Measurements from ENCODE around the gene SPNS1. TPM values are rescaled to one million over a fixed set of nuclear protein-coding genes. Genes with fewer than 3 reads are reported as not detected.
A peak's percentile ranks its signal among the peaks of the same experiment; 100 is the strongest.
"Not testable (repeated sequence)": the region's sequence is repeated elsewhere in the genome, so short reads cannot be mapped to it uniquely, and the experiment has no call there.

Gene SPNS1
- polyA plus RNA-seq, 3 donors, result 36.0 to 52.5 (median 50.9) TPM

DNA sequence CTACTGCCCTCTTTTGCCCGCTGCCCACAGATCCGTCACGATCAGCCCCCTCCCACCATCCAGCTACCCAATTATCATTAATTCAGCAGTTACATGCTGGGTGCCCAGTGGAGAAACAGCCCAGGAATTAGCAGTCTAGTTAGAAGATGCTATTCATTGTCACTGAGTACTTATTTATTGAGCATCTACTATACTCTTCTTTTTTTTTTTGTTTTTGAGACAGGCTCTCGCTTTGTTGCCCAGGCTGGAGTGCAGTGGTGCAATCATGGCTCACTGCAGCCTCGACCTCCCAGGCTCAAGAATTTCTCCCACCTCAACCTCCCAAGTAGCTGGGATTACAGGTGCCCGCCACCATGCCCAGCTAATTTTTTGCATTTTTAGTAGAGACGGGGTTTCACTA is 34.8 kb upstream of the SPNS1 start:
- DNase-seq (ENCODE audit: extremely low read depth in 1 of 11, low read depth in 9 of 11, low spot score in 4 of 11), result not testable (repeated sequence)

DNA sequence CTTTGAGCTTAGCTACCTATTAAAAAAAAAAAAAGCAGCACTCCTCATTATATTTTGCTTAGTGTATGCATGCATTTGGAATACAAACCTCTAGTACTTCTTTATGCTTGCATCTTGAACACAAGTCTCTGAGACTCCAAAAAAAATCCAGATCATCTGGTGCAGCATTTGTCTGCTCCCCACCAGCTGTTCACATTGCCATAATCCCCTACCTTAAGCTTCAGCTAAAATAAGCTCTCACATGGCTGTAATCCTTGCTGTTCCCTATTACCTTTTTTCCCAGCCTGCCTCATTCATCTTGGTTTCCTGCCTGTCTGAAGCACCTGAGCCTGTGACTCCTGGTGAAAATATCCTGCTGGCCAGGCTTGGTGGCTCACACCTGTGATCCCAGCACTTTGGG is 31.3 kb upstream of the SPNS1 start:
- DNase-seq (ENCODE audit: extremely low read depth in 1 of 11, low read depth in 9 of 11, low spot score in 4 of 11), result no peak

DNA sequence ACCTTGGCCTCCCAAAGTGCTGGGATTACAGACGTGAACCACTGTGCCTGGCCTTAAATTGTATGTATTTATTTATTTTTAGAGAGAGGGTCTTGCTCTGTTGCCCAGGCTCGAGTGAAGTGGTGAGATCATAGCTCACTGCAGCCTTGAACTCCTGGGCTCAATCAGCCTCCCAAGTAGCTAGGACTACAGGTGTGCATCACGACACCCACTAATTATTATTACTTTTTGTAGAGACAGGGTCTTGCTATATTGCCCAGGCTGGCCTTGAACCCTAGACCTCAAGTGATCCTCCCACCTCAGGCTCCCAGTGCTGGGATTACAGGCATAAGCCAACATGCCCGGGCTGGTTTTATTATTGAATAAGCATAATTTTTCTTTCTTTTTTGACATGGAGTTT is 27.9 kb upstream of the SPNS1 start:
- DNase-seq (ENCODE audit: extremely low read depth in 1 of 11, low read depth in 9 of 11, low spot score in 4 of 11), result no peak

- DNase-seq (ENCODE audit: extremely low read depth in 1 of 11, low read depth in 9 of 11, low spot score in 4 of 11), result peak; percentile 98 to 100 (median 99)
These were observed 23.7 kb upstream of the SPNS1 start, which contains the start of gene NFATC2IP for GRCh38 chr16:28950648-28951409. TSS of gene NFATC2IP (plus strand) at chr16:28950937. CDS start at chr16:28951012, 75 bp downstream.

GRCh38 chr16:28951410-28951943 is 23.1 kb upstream of the SPNS1 start:
- DNase-seq (ENCODE audit: extremely low read depth in 1 of 11, low read depth in 9 of 11, low spot score in 4 of 11), result no peak

DNA sequence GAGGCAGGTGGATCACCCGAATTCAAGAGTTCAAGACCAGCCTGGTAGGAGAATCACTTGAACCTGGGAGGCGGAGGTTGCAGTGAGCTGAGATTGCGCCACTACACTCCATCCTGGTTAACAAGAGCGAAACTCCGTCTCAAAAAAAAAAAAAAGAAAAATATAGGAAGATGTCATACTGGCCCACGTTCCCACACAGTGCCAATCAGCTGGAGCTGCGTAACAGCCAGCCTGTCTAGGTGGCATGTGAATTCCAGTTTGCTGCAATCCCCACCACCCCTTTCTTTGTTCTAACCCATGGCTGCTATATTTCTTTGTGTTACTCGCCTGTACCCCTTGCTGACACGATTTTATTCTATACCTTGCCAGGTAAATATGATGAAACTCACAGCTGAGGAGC is 16.4 kb upstream of the SPNS1 start:
- no peak for DNase-seq (ENCODE audit: extremely low read depth in 1 of 11, low read depth in 9 of 11, low spot score in 4 of 11)

GRCh38 chr16:28958836-28959235 is 15.7 kb upstream of the SPNS1 start:
- DNase-seq (ENCODE audit: extremely low read depth in 1 of 11, low read depth in 9 of 11, low spot score in 4 of 11), result no peak

- no peak for DNase-seq (ENCODE audit: extremely low read depth in 1 of 11, low read depth in 9 of 11, low spot score in 4 of 11)
These were observed 10.5 kb upstream of the SPNS1 start for GRCh38 chr16:28964072-28964471.

GRCh38 chr16:28964496-28964895 is 10.1 kb upstream of the SPNS1 start:
- DNase-seq (ENCODE audit: extremely low read depth in 1 of 11, low read depth in 9 of 11, low spot score in 4 of 11), result no peak

- DNase-seq (ENCODE audit: extremely low read depth in 1 of 11, low read depth in 9 of 11, low spot score in 4 of 11), result no peak
These were observed 7.4 kb upstream of the SPNS1 start for GRCh38 chr16:28967156-28967555.

- not testable (repeated sequence) for DNase-seq (ENCODE audit: extremely low read depth in 1 of 11, low read depth in 9 of 11, low spot score in 4 of 11)
These were observed 4.9 kb upstream of the SPNS1 start for GRCh38 chr16:28969696-28970095.

GRCh38 chr16:28974007-28974436 is 556 bp upstream of the SPNS1 start:
- peak in 7 of 11 donors; percentile 31 to 54 (median 44) for DNase-seq (ENCODE audit: extremely low read depth in 1 of 11, low read depth in 9 of 11, low spot score in 4 of 11)

DNA sequence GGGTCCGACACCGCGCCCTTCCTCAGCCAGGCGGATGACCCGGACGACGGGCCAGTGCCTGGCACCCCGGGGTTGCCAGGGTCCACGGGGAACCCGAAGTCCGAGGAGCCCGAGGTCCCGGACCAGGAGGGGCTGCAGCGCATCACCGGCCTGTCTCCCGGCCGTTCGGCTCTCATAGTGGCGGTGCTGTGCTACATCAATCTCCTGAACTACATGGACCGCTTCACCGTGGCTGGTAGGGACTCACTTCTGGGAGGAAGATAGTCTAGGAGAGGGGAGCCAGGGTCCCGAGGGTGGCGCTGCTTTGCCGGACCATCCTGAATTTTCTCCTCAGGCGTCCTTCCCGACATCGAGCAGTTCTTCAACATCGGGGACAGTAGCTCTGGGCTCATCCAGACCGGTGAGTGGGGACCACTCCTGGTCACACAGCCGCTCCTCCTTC is 601 bp downstream of the SPNS1 start:
- no peak for DNase-seq (ENCODE audit: extremely low read depth in 1 of 11, low read depth in 9 of 11, low spot score in 4 of 11)

- DNase-seq (ENCODE audit: extremely low read depth in 1 of 11, low read depth in 9 of 11, low spot score in 4 of 11), result peak in 4 of 11 donors; percentile 4 to 22 (median 12)
These were observed 3.4 kb downstream of the SPNS1 start for GRCh38 chr16:28977703-28978662.

- not testable (repeated sequence) for DNase-seq (ENCODE audit: extremely low read depth in 1 of 11, low read depth in 9 of 11, low spot score in 4 of 11)
These were observed 5.8 kb downstream of the SPNS1 start for GRCh38 chr16:28980330-28980729.

GRCh38 chr16:28980929-28981328 is 6.4 kb downstream of the SPNS1 start:
- DNase-seq (ENCODE audit: extremely low read depth in 1 of 11, low read depth in 9 of 11, low spot score in 4 of 11), result no peak

DNA sequence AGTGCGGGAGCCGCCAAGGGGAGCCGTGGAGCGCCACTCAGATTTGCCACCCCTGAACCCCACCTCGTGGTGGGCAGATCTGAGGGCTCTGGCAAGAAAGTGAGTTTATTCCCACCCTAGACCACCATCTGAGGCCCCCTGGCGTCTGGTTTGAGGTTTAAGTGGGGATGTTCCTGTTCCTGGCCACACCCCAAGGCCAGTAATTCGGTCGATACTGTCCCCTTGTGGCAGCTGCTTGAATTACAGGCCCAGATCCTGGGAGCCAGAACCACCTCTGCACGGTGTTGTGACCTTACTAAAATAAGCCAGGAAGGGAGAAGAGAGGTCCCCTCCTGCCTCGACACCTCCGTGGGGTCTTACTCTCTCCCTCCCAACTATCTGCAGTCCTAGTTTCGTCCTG is 6.9 kb downstream of the SPNS1 start:
- no peak for DNase-seq (ENCODE audit: extremely low read depth in 1 of 11, low read depth in 9 of 11, low spot score in 4 of 11)

DNA sequence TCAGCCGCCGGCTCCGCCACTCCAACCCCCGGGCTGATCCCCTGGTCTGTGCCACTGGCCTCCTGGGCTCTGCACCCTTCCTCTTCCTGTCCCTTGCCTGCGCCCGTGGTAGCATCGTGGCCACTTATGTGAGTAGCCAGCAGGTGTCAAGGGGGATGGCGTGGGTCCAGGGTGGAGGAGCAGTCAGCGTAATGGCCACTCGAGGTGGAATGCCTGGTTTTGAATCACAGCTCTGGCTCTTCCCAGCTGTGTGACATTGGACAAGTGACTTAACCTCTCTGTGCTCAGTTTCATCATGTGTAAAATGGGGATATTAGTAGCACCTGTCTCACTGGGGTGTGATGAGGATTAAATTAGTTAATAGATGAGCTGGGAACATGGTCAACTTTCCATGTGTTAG is 7.8 kb downstream of the SPNS1 start:
- no peak for DNase-seq (ENCODE audit: extremely low read depth in 1 of 11, low read depth in 9 of 11, low spot score in 4 of 11)

GRCh38 chr16:28982949-28983348 is 8.4 kb downstream of the SPNS1 start:
- DNase-seq (ENCODE audit: extremely low read depth in 1 of 11, low read depth in 9 of 11, low spot score in 4 of 11), result no peak

- DNase-seq (ENCODE audit: extremely low read depth in 1 of 11, low read depth in 9 of 11, low spot score in 4 of 11), result no peak
These were observed 9.1 kb downstream of the SPNS1 start for GRCh38 chr16:28983644-28984043.

Data from renal cortex interstitium (tissue), 11 donors.